Body of pancreas (tissue), 4 donors: ENCODE data around the gene WDR27.

ENCODE experiments used
- CTCF ChIP-seq, 7 experiments: fragments of 450-650 bp in 4 of 7; fragments of 200-600 bp in 3 of 7; sonication (generic) in 3 of 7; IDR thresholded peaks; one replicate each; pipeline ENCODE4 v1.5.1; 2016 to 2019; ENCODE audit warnings: antibody characterized with exemption in 7 of 7
- POLR2A ChIP-seq, 3 donors: fragments of 450-650 bp; IDR thresholded peaks; one replicate each; pipeline ENCODE4 v1.6.1; 2016; ENCODE audit warnings: antibody characterized with exemption in 3 of 3, mild to moderate bottlenecking in 2 of 3

- TF ChIP-seq CTCF (IDR thresholded peaks at IDR 0.05) (no peak), POLR2A (IDR thresholded peaks at IDR 0.05) (no peak)
These were observed 97.8 kb downstream of the WDR27 start for GRCh38 chr6:169604076-169604475.
